Endothelial cell of umbilical vein (primary cell): ENCODE measurements around the gene STAU1.

Experiments
- EZH2 ChIP-seq: IDR thresholded peaks from 2 replicates; pipeline ENCODE4 v1.6.1; 2012; ENCODE audit warnings: borderline replicate concordance, low read depth, mild to moderate bottlenecking, moderate library complexity, low read length, inconsistent platforms; ENCODE audit not compliant: severe bottlenecking
- GATA2 ChIP-seq: IDR thresholded peaks from 2 replicates; pipeline ENCODE4 v1.7.0; 2011; ENCODE audit warnings: low read depth, mild to moderate bottlenecking, moderate library complexity, mixed read lengths, low read length; ENCODE audit not compliant: insufficient read length, insufficient read depth
- MYC ChIP-seq: IDR thresholded peaks from one replicate; pipeline ENCODE4 v1.6.1; 2011; ENCODE audit warnings: mild to moderate bottlenecking, low read depth, low read length
- POLR2A ChIP-seq: IDR thresholded peaks from 2 replicates; pipeline ENCODE4 v1.6.1; 2012; ENCODE audit warnings: low read depth, mild to moderate bottlenecking, control low read depth, low read length
- POLR2AphosphoS5 ChIP-seq: IDR thresholded peaks from 2 replicates; pipeline ENCODE4 v1.6.1; 2012; ENCODE audit warnings: low read depth, mild to moderate bottlenecking, control low read depth, low read length, moderate library complexity; ENCODE audit not compliant: insufficient read depth
- TF ChIP-seq, protein P1 (sequence below), 2 donors: IDR thresholded peaks; 1 replicate in 1 of 2; 2 replicates in 1 of 2; pipeline ENCODE4 v1.5.1; 2011; ENCODE audit warnings: low read length in 2 of 2, mild to moderate bottlenecking in 2 of 2, moderate library complexity in 2 of 2, control low read depth in 1 of 2, inconsistent platforms in 1 of 2, low read depth in 1 of 2; ENCODE audit not compliant: insufficient read depth in 1 of 2; ENCODE audit errors: extremely low read depth in 1 of 2
- TF ChIP-seq, protein P2 (sequence below): IDR thresholded peaks from 2 replicates; pipeline ENCODE4 v1.6.1; 2011; ENCODE audit not compliant: insufficient read depth, insufficient read length

DNA sequence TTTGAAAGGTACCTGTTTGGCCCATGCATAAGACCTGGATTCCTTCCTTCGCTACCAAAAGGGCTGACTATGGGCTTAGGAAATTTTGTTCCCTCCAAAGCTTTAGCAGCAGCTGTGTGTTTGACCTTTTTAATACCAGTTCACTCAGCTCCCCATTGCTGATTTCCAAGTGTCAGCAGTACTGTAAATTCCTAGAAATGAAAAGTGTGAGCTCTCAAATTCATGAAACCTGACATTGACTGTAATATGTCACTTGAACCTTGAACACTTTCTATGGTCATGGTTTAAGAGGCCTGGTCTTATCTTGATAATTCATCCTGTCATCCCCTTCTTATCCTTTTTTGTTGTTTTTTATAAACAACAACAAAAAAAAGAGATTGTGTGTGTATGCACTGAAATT lies 31.7 kb downstream of the STAU1 start:
- TF ChIP-seq, protein P1, sequence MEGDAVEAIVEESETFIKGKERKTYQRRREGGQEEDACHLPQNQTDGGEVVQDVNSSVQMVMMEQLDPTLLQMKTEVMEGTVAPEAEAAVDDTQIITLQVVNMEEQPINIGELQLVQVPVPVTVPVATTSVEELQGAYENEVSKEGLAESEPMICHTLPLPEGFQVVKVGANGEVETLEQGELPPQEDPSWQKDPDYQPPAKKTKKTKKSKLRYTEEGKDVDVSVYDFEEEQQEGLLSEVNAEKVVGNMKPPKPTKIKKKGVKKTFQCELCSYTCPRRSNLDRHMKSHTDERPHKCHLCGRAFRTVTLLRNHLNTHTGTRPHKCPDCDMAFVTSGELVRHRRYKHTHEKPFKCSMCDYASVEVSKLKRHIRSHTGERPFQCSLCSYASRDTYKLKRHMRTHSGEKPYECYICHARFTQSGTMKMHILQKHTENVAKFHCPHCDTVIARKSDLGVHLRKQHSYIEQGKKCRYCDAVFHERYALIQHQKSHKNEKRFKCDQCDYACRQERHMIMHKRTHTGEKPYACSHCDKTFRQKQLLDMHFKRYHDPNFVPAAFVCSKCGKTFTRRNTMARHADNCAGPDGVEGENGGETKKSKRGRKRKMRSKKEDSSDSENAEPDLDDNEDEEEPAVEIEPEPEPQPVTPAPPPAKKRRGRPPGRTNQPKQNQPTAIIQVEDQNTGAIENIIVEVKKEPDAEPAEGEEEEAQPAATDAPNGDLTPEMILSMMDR (IDR thresholded peaks at IDR 0.05; ENCODE audit: extremely low read depth in 1 of 2, insufficient read depth in 1 of 2, low read depth in 1 of 2, low read length in 2 of 2) = no peak
- TF ChIP-seq MYC = no peak
- TF ChIP-seq EZH2 = no peak
- no peak for TF ChIP-seq POLR2A
- TF ChIP-seq, protein P2, sequence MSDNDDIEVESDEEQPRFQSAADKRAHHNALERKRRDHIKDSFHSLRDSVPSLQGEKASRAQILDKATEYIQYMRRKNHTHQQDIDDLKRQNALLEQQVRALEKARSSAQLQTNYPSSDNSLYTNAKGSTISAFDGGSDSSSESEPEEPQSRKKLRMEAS = no peak
- TF ChIP-seq GATA2 = no peak
- TF ChIP-seq POLR2AphosphoS5 = no peak
